Measurements from ENCODE around the gene HBB.
"Not testable (repeated sequence)": the region's sequence is repeated elsewhere in the genome, so short reads cannot be mapped to it uniquely, and the experiment has no call there.

HBB gene

DNA sequence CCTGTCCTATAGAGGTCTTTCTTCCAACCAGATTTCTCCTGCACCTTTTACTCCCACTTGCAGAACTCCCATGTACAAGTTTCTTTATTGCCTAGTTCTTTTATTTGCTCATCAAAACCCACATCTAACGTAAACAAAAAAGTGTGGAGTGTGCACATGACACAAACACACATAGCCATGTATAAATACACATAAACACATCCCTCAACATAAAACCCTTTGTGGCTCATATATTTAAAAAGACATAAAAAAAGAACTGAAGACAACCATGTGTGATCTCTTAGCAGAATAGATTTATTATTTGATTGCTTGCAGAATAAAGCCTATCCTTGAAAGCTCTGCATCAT is 26.0 kb upstream of the HBB start:
- Histone ChIP-seq H4K20me1 (ENCODE audit: insufficient read depth, low read length) (no peaks in the 10 kb centered on the region), H2AFZ (ENCODE audit: low read depth, low read length) (no peak overlapping the region), H3K4me1 (ENCODE audit: low read length) (no peaks in the 10 kb centered on the region), H3K4me2 (ENCODE audit: low read length) (no peak overlapping the region), H3K27me3 (ENCODE audit: low read depth, low read length) (peaks cover 12% of the 10 kb centered on the region), H3K79me2 (ENCODE audit: low read length) (no peaks in the 10 kb centered on the region), H3K36me3 (replicated peaks; ENCODE audit: low read depth, low read length) (no peaks in the 10 kb centered on the region), H3K9ac (ENCODE audit: low read length) (no peak overlapping the region), H3K4me3 (ENCODE audit: low read length) (no peak overlapping the region), H3K27ac (ENCODE audit: low read length) (no peak overlapping the region), H3K9me3 (ENCODE audit: insufficient read depth, low read length) (no peaks in the 10 kb centered on the region)
- TF ChIP-seq EZH2phosphoT487 (IDR thresholded peaks at IDR 0.05; ENCODE audit: low read depth) = no peak
- TF ChIP-seq CTCF (IDR thresholded peaks at IDR 0.05; ENCODE audit: low read depth, low read length) = no peak

GRCh38 chr11:5252192-5252918 is 25.5 kb upstream of the HBB start:
- Histone ChIP-seq H3K4me2 (ENCODE audit: low read length) (no peak overlapping the region), H3K27ac (ENCODE audit: low read length) (no peak overlapping the region), H3K4me3 (ENCODE audit: low read length) (no peak overlapping the region), H2AFZ (ENCODE audit: low read depth, low read length) (no peak overlapping the region), H3K79me2 (ENCODE audit: low read length) (no peaks in the 10 kb centered on the region), H3K9ac (ENCODE audit: low read length) (no peak overlapping the region), H3K27me3 (ENCODE audit: low read depth, low read length) (peaks cover 12% of the 10 kb centered on the region), H3K4me1 (ENCODE audit: low read length) (no peaks in the 10 kb centered on the region), H3K36me3 (replicated peaks; ENCODE audit: low read depth, low read length) (no peaks in the 10 kb centered on the region), H3K9me3 (ENCODE audit: insufficient read depth, low read length) (no peaks in the 10 kb centered on the region), H4K20me1 (ENCODE audit: insufficient read depth, low read length) (no peaks in the 10 kb centered on the region)
- TF ChIP-seq CTCF (IDR thresholded peaks at IDR 0.05; ENCODE audit: low read depth, low read length) (no peak), EZH2phosphoT487 (IDR thresholded peaks at IDR 0.05; ENCODE audit: low read depth) (no peak)

- TF ChIP-seq EZH2phosphoT487 (IDR thresholded peaks at IDR 0.05; ENCODE audit: low read depth) (no peak), CTCF (IDR thresholded peaks at IDR 0.05; ENCODE audit: low read depth, low read length) (no peak)
- H4K20me1 ChIP-seq (ENCODE audit: insufficient read depth, low read length) = no peaks in the 10 kb centered on the region
- no peak overlapping the region for H3K4me2 ChIP-seq (ENCODE audit: low read length)
- H3K79me2 ChIP-seq (ENCODE audit: low read length) = no peaks in the 10 kb centered on the region
- H3K9ac ChIP-seq (ENCODE audit: low read length) = no peak overlapping the region
- H3K4me1 ChIP-seq (ENCODE audit: low read length) = no peaks in the 10 kb centered on the region
- no peaks in the 10 kb centered on the region for H3K9me3 ChIP-seq (ENCODE audit: insufficient read depth, low read length)
- peaks cover 12% of the 10 kb centered on the region for H3K27me3 ChIP-seq (ENCODE audit: low read depth, low read length)
- no peak overlapping the region for H3K4me3 ChIP-seq (ENCODE audit: low read length)
- H3K27ac ChIP-seq (ENCODE audit: low read length) = no peak overlapping the region
- no peak overlapping the region for H2AFZ ChIP-seq (ENCODE audit: low read depth, low read length)
- H3K36me3 ChIP-seq (replicated peaks; ENCODE audit: low read depth, low read length) = no peaks in the 10 kb centered on the region
These were observed 24.9 kb upstream of the HBB start for GRCh38 chr11:5251746-5252145.

DNA sequence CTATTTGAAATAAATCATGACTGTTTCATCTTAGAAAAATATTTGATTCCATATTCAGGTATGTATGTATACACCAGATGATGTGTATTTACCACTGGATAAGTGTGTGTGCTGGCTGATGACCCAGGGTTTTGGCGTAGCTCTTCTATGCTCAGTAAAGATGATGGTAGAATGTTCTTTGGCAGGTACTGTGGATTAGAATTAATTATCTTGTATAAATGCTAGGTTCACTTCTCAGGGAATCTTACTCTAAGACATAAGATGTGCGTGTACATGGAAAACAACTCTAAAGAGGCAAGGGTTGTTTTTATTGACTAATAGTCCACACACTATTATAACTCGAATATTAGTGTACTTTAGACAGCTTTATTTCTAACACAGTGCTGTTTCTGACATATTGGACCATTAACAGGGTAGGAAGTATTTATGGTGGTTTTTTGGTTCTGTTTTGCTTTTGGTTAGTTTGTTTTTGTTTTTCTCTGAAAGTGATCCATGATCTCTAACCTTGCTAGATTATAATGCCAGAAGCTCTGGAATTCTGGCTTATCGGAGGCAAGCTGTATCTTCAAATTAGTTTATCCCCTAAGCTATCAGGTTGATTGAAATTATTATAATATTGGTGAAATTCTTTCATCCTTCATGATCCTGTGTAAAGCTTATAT is 23.8 kb upstream of the HBB start:
- Histone ChIP-seq H3K4me2 (ENCODE audit: low read length) (no peak overlapping the region), H3K79me2 (ENCODE audit: low read length) (no peaks in the 10 kb centered on the region), H3K4me3 (ENCODE audit: low read length) (no peak overlapping the region), H3K4me1 (ENCODE audit: low read length) (no peaks in the 10 kb centered on the region), H3K27ac (ENCODE audit: low read length) (no peak overlapping the region), H4K20me1 (ENCODE audit: insufficient read depth, low read length) (no peaks in the 10 kb centered on the region), H3K27me3 (ENCODE audit: low read depth, low read length) (peaks cover 12% of the 10 kb centered on the region), H3K36me3 (replicated peaks; ENCODE audit: low read depth, low read length) (no peaks in the 10 kb centered on the region), H3K9me3 (ENCODE audit: insufficient read depth, low read length) (no peaks in the 10 kb centered on the region), H3K9ac (ENCODE audit: low read length) (no peak overlapping the region), H2AFZ (ENCODE audit: low read depth, low read length) (no peak overlapping the region)
- TF ChIP-seq CTCF (IDR thresholded peaks at IDR 0.05; ENCODE audit: low read depth, low read length) (no peak), EZH2phosphoT487 (IDR thresholded peaks at IDR 0.05; ENCODE audit: low read depth) (no peak)

DNA sequence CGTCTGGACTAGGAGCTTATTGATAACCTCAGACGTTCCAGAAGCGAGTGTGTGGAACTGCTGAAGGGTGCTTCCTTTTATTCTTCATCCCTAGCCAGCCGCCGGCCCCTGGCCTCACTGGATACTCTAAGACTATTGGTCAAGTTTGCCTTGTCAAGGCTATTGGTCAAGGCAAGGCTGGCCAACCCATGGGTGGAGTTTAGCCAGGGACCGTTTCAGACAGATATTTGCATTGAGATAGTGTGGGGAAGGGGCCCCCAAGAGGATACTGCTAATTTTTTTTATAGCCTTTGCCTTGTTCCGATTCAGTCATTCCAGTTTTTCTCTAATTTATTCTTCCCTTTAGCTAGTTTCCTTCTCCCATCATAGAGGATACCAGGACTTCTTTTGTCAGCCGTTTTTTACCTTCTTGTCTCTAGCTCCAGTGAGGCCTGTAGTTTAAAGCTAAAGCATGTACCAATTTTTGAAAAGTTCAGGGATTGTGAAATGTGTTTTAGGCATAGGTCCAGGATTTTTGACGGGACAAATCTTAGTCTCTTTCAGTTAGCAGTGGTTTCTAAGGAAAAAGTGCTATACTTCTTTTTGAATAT is 23.0 kb upstream of the HBB start, which contains the start of gene HBG1:
HBG1 (minus strand) TSS at position 51 of the 590 bp plus-strand sequence. CDS start 53 bp downstream, outside the sequence.
- H3K79me2 ChIP-seq (ENCODE audit: low read length); H3K36me3 ChIP-seq (replicated peaks; ENCODE audit: low read depth, low read length); H3K9ac ChIP-seq (ENCODE audit: low read length); H3K4me1 ChIP-seq (ENCODE audit: low read length); H2AFZ ChIP-seq (ENCODE audit: low read depth, low read length); H3K27ac ChIP-seq (ENCODE audit: low read length); H3K4me2 ChIP-seq (ENCODE audit: low read length); H3K9me3 ChIP-seq (ENCODE audit: insufficient read depth, low read length); H4K20me1 ChIP-seq (ENCODE audit: insufficient read depth, low read length); H3K4me3 ChIP-seq (ENCODE audit: low read length): not testable (repeated sequence)
- H3K27me3 ChIP-seq (ENCODE audit: low read depth, low read length) = peaks cover 12% of the 10 kb centered on the region

- not testable (repeated sequence) for H3K4me1 ChIP-seq (ENCODE audit: low read length); H3K36me3 ChIP-seq (replicated peaks; ENCODE audit: low read depth, low read length); H2AFZ ChIP-seq (ENCODE audit: low read depth, low read length); H3K9ac ChIP-seq (ENCODE audit: low read length); H3K4me3 ChIP-seq (ENCODE audit: low read length); H3K79me2 ChIP-seq (ENCODE audit: low read length); H3K4me2 ChIP-seq (ENCODE audit: low read length); H3K9me3 ChIP-seq (ENCODE audit: insufficient read depth, low read length); H3K27ac ChIP-seq (ENCODE audit: low read length); H4K20me1 ChIP-seq (ENCODE audit: insufficient read depth, low read length)
- peaks cover 12% of the 10 kb centered on the region for H3K27me3 ChIP-seq (ENCODE audit: low read depth, low read length)
These were observed 21.6 kb upstream of the HBB start for GRCh38 chr11:5248498-5248897.
